KMS-11 (cell line): ENCODE results near the gene NOL7.

Source experiments
- H2AFZ ChIP-seq: fragments of 200-600 bp; sonication (generic); 2 replicates; pipeline ENCODE4 v1.6.1; 2016; ENCODE audit warnings: antibody characterized with exemption, mixed run types, low read depth
- H3K27ac ChIP-seq: fragments of 200-600 bp; sonication (generic); 2 replicates; pipeline ENCODE4 v1.6.1; 2016; ENCODE audit warnings: mild to moderate bottlenecking, mixed run types
- H3K27me3 ChIP-seq: fragments of 200-600 bp; sonication (generic); 2 replicates; pipeline ENCODE4 v1.6.1; 2017; ENCODE audit warnings: mild to moderate bottlenecking, low read depth, mixed run types, moderate library complexity; ENCODE audit not compliant: insufficient read depth
- H3K36me3 ChIP-seq: fragments of 200-600 bp; sonication (generic); 2 replicates; pipeline ENCODE4 v1.6.1; 2017; ENCODE audit warnings: mild to moderate bottlenecking, mixed run types; ENCODE audit not compliant: insufficient read depth
- H3K4me1 ChIP-seq: fragments of 200-600 bp; sonication (generic); 2 replicates; pipeline ENCODE4 v1.6.1; 2016; ENCODE audit warnings: mild to moderate bottlenecking, low read depth, mixed run types; ENCODE audit not compliant: poor library complexity, severe bottlenecking
- H3K4me2 ChIP-seq: fragments of 200-600 bp; sonication (generic); 2 replicates; pipeline ENCODE4 v1.7.0; 2016; ENCODE audit warnings: mild to moderate bottlenecking, mixed run types
- H3K4me3 ChIP-seq: fragments of 200-600 bp; sonication (generic); IDR thresholded peaks from 2 replicates; pipeline ENCODE4 v1.6.1; 2017; ENCODE audit warnings: low read depth, low read length, mixed read lengths; ENCODE audit not compliant: insufficient read depth
- H3K79me2 ChIP-seq: fragments of 200-600 bp; sonication (generic); 2 replicates; pipeline ENCODE4 v1.6.1; 2016; ENCODE audit warnings: low read depth, mixed run types; ENCODE audit not compliant: insufficient read depth
- H3K9ac ChIP-seq: fragments of 200-600 bp; sonication (generic); 2 replicates; pipeline ENCODE4 v1.6.1; 2016; ENCODE audit warnings: mild to moderate bottlenecking, mixed run types
- H4K20me1 ChIP-seq: fragments of 200-600 bp; sonication (generic); 2 replicates; pipeline ENCODE4 v1.6.1; 2016; ENCODE audit warnings: mild to moderate bottlenecking, mixed run types; ENCODE audit not compliant: insufficient read depth
- TF ChIP-seq, protein P1 (sequence below): fragments of 200-600 bp; sonication (generic); conservative IDR thresholded peaks from 2 replicates; pipeline ENCODE4 v1.6.1; 2017; ENCODE audit warnings: low read depth, mild to moderate bottlenecking, antibody characterized with exemption, low read length, moderate library complexity, mixed read lengths

NOL7 gene

GRCh38 chr6:13614926-13615791, at the start of gene NOL7:
Gene NOL7, plus strand, starts transcription at chr6:13615335. Its CDS starts 24 bp downstream, at chr6:13615359.
- Histone ChIP-seq H3K79me2 (peaks cover 41% of the 10 kb centered on the region), H3K4me2 (peak within 1 kb of the TSS; percentile 92), H3K4me1 (peaks cover 55% of the 10 kb centered on the region), H3K36me3 (peaks cover 4% of the 10 kb centered on the region; the same call in 1 of the 2 replicates), H2AFZ (peak within 1 kb of the TSS; percentile 72), H3K27ac (peak within 1 kb of the TSS; percentile 93), H4K20me1 (0 out of 2 replicates have a peak, but pooled peaks cover 9% of the 10 kb centered on the region), H3K9ac (peak within 1 kb of the TSS; percentile 94), H3K4me3 (no peak within 1 kb of the TSS), H3K27me3 (no peaks in the 10 kb centered on the region)
- TF ChIP-seq, protein P1, sequence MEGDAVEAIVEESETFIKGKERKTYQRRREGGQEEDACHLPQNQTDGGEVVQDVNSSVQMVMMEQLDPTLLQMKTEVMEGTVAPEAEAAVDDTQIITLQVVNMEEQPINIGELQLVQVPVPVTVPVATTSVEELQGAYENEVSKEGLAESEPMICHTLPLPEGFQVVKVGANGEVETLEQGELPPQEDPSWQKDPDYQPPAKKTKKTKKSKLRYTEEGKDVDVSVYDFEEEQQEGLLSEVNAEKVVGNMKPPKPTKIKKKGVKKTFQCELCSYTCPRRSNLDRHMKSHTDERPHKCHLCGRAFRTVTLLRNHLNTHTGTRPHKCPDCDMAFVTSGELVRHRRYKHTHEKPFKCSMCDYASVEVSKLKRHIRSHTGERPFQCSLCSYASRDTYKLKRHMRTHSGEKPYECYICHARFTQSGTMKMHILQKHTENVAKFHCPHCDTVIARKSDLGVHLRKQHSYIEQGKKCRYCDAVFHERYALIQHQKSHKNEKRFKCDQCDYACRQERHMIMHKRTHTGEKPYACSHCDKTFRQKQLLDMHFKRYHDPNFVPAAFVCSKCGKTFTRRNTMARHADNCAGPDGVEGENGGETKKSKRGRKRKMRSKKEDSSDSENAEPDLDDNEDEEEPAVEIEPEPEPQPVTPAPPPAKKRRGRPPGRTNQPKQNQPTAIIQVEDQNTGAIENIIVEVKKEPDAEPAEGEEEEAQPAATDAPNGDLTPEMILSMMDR = peak; percentile 65

GRCh38 chr6:13565921-13566320, 49.2 kb upstream of the NOL7 start:
- Histone ChIP-seq H3K4me2 (no peak overlapping the region), H3K27ac (no peak overlapping the region), H3K9ac (no peak overlapping the region), H3K27me3 (no peaks in the 10 kb centered on the region), H3K36me3 (no peaks in the 10 kb centered on the region), H4K20me1 (no peaks in the 10 kb centered on the region), H3K4me1 (no peaks in the 10 kb centered on the region), H3K79me2 (no peaks in the 10 kb centered on the region), H2AFZ (no peak overlapping the region), H3K4me3 (no peak overlapping the region)
- TF ChIP-seq, protein P1 = no peak

- no peak overlapping the region for H2AFZ ChIP-seq
- H3K36me3 ChIP-seq = no peaks in the 10 kb centered on the region
- H3K4me1 ChIP-seq = no peaks in the 10 kb centered on the region
- no peaks in the 10 kb centered on the region for H4K20me1 ChIP-seq
- no peak overlapping the region for H3K9ac ChIP-seq
- TF ChIP-seq, protein P1 = no peak
- no peak overlapping the region for H3K4me3 ChIP-seq
- no peaks in the 10 kb centered on the region for H3K79me2 ChIP-seq
- H3K27ac ChIP-seq = no peak overlapping the region
- no peak overlapping the region for H3K4me2 ChIP-seq
- no peaks in the 10 kb centered on the region for H3K27me3 ChIP-seq
These were observed 48.6 kb upstream of the NOL7 start for GRCh38 chr6:13566500-13566899.

DNA sequence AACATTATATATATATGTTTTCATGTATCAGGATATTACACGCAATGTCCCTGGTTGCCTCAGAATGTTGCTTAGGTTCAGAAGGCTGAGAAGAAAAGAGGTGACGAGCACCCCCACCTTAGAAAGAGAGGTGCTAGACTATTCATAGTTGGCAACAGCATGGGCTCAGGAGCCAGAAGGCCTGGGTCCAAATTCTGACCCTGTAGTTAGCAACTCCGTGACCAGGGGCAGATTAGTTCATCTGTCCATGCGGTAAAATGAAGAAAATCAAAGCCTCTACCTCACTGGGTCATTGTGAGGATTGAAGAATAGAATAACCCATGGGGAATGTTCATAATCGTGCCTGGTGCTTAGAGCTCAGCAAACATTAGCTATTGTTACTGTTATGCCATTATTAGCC, 46.2 kb upstream of the NOL7 start:
- peaks cover 6% of the 10 kb centered on the region for H3K4me1 ChIP-seq
- H3K9ac ChIP-seq = no peak overlapping the region
- H3K4me2 ChIP-seq = no peak overlapping the region
- H2AFZ ChIP-seq = no peak overlapping the region
- H3K79me2 ChIP-seq = no peaks in the 10 kb centered on the region
- TF ChIP-seq, protein P1 = no peak
- no peaks in the 10 kb centered on the region for H3K36me3 ChIP-seq
- H3K27ac ChIP-seq = no peak overlapping the region
- H3K27me3 ChIP-seq = no peaks in the 10 kb centered on the region
- H3K4me3 ChIP-seq = no peak overlapping the region
- no peaks in the 10 kb centered on the region for H4K20me1 ChIP-seq
